HG02943 (cell line): ENCODE data around the gene INCA1.

Experiments used
- ATAC-seq: cut with Tn5 transposase; IDR thresholded peaks from one replicate; pipeline ENCODE4 v1.9.1; 2021; ENCODE audit warnings: mild to moderate bottlenecking, low read depth, moderate library complexity; ENCODE audit not compliant: unreplicated experiment

INCA1 gene

DNA sequence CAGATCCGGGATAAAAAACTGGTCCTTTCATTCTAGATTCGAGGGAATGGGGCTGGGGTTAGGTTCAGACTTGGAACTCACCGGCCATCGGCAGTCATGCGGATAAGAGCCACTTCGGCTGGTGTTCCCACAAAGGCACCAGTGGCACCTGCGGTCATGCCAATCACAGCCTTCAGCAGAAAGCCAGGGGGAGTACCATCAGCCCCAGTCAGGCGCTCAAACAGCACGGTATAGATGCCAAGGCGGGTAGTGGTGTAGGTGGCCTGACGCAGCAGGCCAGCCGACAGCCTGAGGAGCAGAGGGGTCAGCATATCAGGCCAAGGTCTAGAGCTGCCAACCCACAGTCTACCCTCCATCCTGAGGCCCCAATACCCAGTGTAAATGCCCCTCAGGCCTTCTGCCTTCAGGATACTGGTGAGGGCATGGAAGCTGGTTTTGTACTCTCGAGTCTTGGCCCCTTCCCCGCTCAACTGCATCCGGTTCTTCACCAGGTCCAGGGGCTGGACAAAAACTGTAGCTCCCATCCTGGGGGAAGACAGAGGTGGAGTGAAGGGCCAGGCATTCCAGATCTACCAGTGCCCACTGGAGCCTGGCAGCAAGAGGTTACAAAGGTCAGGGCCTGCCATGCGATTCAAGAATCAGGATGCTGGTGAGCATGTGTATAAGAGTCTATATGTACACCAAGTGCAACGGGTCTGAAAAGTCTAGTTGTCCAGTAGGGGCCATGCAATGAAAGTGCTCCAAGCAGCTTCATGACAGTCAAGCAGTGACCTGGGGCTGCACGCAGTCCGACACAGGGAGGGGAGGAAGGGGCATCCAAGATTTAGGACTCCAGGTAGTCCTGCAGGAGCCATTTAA is 58.4 kb downstream of the INCA1 start:
- ATAC-seq, result no peak
